Spleen (tissue), 11 donors: ENCODE data around the gene NYAP1. TPM values are rescaled to one million over a fixed set of nuclear protein-coding genes. Genes with fewer than 3 reads are reported as not detected.

ENCODE experiments used
- DNase-seq: peaks from one replicate; pipeline ENCODE4 v3.0.0-alpha.2; 2020
- H3K27ac ChIP-seq, 8 donors: fragments of 200-600 bp; sonication (generic) in 7 of 8; 1 replicate in 4 of 8; 2 replicates in 4 of 8; pipeline versions ENCODE4 v1.5.0 to v1.8.0; 2016 to 2021; ENCODE audit warnings: inconsistent platforms in 4 of 8, mild to moderate bottlenecking in 4 of 8, moderate library complexity in 1 of 8
- H3K27me3 ChIP-seq, 7 donors: fragments of 200-600 bp; sonication (generic) in 6 of 7; replicated peaks in 1 of 7; 1 replicate in 4 of 7; 2 replicates in 3 of 7; pipeline versions ENCODE4 v1.5.0 to v1.8.0; 2016 to 2021; ENCODE audit warnings: inconsistent platforms in 3 of 7, mild to moderate bottlenecking in 1 of 7
- H3K36me3 ChIP-seq, 6 donors: fragments of 200-600 bp; sonication (generic) in 5 of 6; 1 replicate in 4 of 6; 2 replicates in 2 of 6; pipeline versions ENCODE4 v1.5.0 to v1.8.0; 2016 to 2021; ENCODE audit warnings: inconsistent platforms in 2 of 6
- H3K4me1 ChIP-seq, 6 donors: fragments of 200-600 bp; sonication (generic) in 5 of 6; 1 replicate in 3 of 6; 2 replicates in 3 of 6; pipeline versions ENCODE4 v1.5.0 to v1.8.0; 2016 to 2021; ENCODE audit warnings: inconsistent platforms in 3 of 6
- H3K4me3 ChIP-seq, 8 donors: fragments of 200-600 bp; sonication (generic) in 7 of 8; 1 replicate in 4 of 8; 2 replicates in 4 of 8; pipeline versions ENCODE4 v1.5.0 to v1.8.0; 2016 to 2021; ENCODE audit warnings: inconsistent platforms in 4 of 8, mild to moderate bottlenecking in 4 of 8, moderate library complexity in 2 of 8
- H3K9me3 ChIP-seq, 8 donors: fragments of 200-600 bp; sonication (generic) in 7 of 8; 1 replicate in 4 of 8; 2 replicates in 4 of 8; pipeline versions ENCODE4 v1.5.0 to v1.8.0; 2016 to 2021; ENCODE audit warnings: inconsistent platforms in 4 of 8
- CTCF ChIP-seq, 11 experiments: fragments of 200-600 bp in 7 of 11; fragments of 450-650 bp in 4 of 11; sonication (generic) in 4 of 11; IDR thresholded peaks in 8 of 11; conservative IDR thresholded peaks in 3 of 11; 1 replicate in 7 of 11; 2 replicates in 4 of 11; pipeline versions ENCODE4 v1.4.0 to v1.8.0; 2016 to 2021; ENCODE audit warnings: antibody characterized with exemption in 11 of 11, inconsistent platforms in 4 of 11, mild to moderate bottlenecking in 1 of 11
- POLR2A ChIP-seq, 3 donors: fragments of 450-650 bp; IDR thresholded peaks; one replicate each; pipeline ENCODE4 v1.5.1; 2017; ENCODE audit warnings: antibody characterized with exemption in 3 of 3, mild to moderate bottlenecking in 1 of 3
- POLR2AphosphoS5 ChIP-seq, 3 donors: sonication (generic); formaldehyde crosslinking; IDR thresholded peaks; one replicate each; pipeline ENCODE4 v1.5.1; 2017; ENCODE audit warnings: antibody characterized with exemption in 3 of 3
- WGBS, 5 donors: extraction: QIAGEN DNeasy Blood & Tissue Kit in 3 of 5; methylation state at CpG; one replicate each; pipeline versions ENCODE4 v1.1.5 to v1.1.7; 2013 to 2018; 5-methylcytosine and 5-hydroxymethylcytosine counted together
- intact Hi-C: fragments of 100-400 bp; cut with DNase I; formaldehyde crosslinking; loops from one replicate; pipeline ENCODE4 v1.15.0; 2023; ENCODE audit warnings: low total_unique reads
- polyA plus RNA-seq, 3 donors: library from polyadenylated mRNA; stranded (reverse); fragments of 200-250 nt; gene quantifications; one replicate each; pipeline ENCODE4 v1.2.1, GENCODE V29; 2013
- total RNA-seq, 7 donors: library from RNA; depleted of rRNA in 3 of 7; stranded (reverse); fragments of >200 nt in 3 of 7; fragmentation: NEBNext Ultra II Directional in 4 of 7; extraction: Animal tissue kit (Norgen Biotek cat#: 25700) in 4 of 7; gene quantifications; one replicate each; pipeline versions ENCODE4 v1.1.0 to v1.2.1, GENCODE V29; 2016 to 2021
- donor health status: healthy with polysubstance abuse.
- donor health status: DM: no; HTN: no; CAD: no; lungs with moderate emphysema.
- donor health status: DM: no; HTN: no; CAD: no.
- donor health status: Bipolar disorder and iron deficiency.
- donor health status: healthy.
- donor health status: DM: no; HTN: no; CAD: no.
- donor health status: DM: yes; HTN: yes; CAD: no.

Gene NYAP1
- total and polyA plus RNA-seq, 10 donors, result 0.07 to 2.1 (median 0.70) TPM; not detected in 1

DNA sequence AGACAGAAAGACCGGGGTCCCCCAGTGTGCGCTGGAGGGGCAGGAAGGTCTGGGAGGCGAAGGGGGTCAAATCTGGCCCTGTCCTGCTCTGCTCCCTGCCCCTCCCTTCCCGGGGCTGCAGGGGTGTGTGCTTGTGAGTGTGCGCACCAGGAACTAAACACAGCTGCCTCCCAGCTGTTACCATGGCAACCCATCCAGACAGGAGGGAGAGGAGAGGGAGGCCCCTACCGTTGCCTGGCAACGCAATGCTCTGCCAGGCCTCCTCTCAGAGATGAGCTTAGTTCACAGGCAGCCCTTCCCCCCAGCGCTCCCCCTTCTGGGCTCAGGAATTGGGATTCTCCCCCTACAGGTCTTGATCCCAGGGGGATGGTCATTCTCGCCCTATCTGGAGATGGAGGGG is 6.1 kb downstream of the NYAP1 start:
- intact Hi-C loops, result no loop called here
- peaks cover 0 to 26% (median 0%) of the 10 kb centered on the region in 7 donors for H3K27me3 ChIP-seq
- no peaks in the 10 kb centered on the region for H3K36me3 ChIP-seq
- WGBS, 5 donors, result 50 to 65% (median 53%) methylated on average over 9 of the region's 9 CpGs
- no peaks in the 10 kb centered on the region for H3K9me3 ChIP-seq
- no peak overlapping the region for H3K27ac ChIP-seq
- peaks cover 8 to 36% (median 14%) of the 10 kb centered on the region in 6 donors for H3K4me1 ChIP-seq
- no peak for DNase-seq
- TF ChIP-seq CTCF (IDR thresholded peaks at IDR 0.05 in 8 of 11, conservative IDR thresholded peaks at IDR 0.05 in 3 of 11), result no peak
- TF ChIP-seq POLR2A (IDR thresholded peaks at IDR 0.05), result no peak
- no peak for TF ChIP-seq POLR2AphosphoS5 (IDR thresholded peaks at IDR 0.05)
- H3K4me3 ChIP-seq, result no peak overlapping the region

- TF ChIP-seq POLR2A (IDR thresholded peaks at IDR 0.05) (no peak), POLR2AphosphoS5 (IDR thresholded peaks at IDR 0.05) (no peak), CTCF (IDR thresholded peaks at IDR 0.05 in 8 of 11, conservative IDR thresholded peaks at IDR 0.05 in 3 of 11) (no peak)
- intact Hi-C loops, result no loop called here
- WGBS, 5 donors, result 85 to 94% (median 90%) methylated on average over 16 to 25 of the region's 25 CpGs
- H3K4me3 ChIP-seq, result no peak overlapping the region
- DNase-seq, result no peak
- peaks cover 8 to 30% (median 14%) of the 10 kb centered on the region in 6 donors for H3K4me1 ChIP-seq
- H3K27ac ChIP-seq, result no peak overlapping the region
- H3K27me3 ChIP-seq, result peaks cover 0 to 27% (median 0%) of the 10 kb centered on the region in 7 donors
- H3K9me3 ChIP-seq, result no peaks in the 10 kb centered on the region
- no peaks in the 10 kb centered on the region for H3K36me3 ChIP-seq
These were observed 6.9 kb downstream of the NYAP1 start for GRCh38 chr7:100490483-100491191.

DNA sequence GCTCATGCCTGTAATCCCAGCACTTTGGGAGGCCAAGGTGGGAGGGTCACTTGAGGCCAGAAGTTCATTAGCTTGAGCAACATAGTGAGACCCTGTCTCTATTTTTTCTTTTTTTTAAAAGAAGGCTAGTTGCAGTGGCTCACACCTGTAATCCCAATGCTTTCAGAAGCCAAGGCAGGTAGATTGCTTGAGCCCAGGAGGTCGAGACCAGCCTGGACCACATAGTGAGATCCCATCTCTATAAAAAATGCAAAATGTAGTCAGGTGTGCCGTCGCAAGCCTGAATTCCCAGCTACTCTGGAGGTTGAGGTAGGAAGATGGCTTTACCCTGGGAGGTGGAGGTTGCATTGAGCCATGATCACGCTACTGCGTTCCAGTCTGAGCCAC is 7.5 kb downstream of the NYAP1 start:
- no peak overlapping the region for H3K27ac ChIP-seq
- H3K4me1 ChIP-seq, result peaks cover 8 to 25% (median 14%) of the 10 kb centered on the region in 6 donors
- no peaks in the 10 kb centered on the region for H3K36me3 ChIP-seq
- DNase-seq, result no peak
- peaks cover 0 to 27% (median 0%) of the 10 kb centered on the region in 7 donors for H3K27me3 ChIP-seq
- intact Hi-C loops, result no loop called here
- WGBS, 5 donors, result 92 to 98% (median 97%) methylated on average over 5 of the region's 5 CpGs
- no peak for TF ChIP-seq POLR2A (IDR thresholded peaks at IDR 0.05)
- no peak for TF ChIP-seq CTCF (IDR thresholded peaks at IDR 0.05 in 8 of 11, conservative IDR thresholded peaks at IDR 0.05 in 3 of 11)
- no peak for TF ChIP-seq POLR2AphosphoS5 (IDR thresholded peaks at IDR 0.05)
- no peaks in the 10 kb centered on the region for H3K9me3 ChIP-seq
- no peak overlapping the region for H3K4me3 ChIP-seq

DNA sequence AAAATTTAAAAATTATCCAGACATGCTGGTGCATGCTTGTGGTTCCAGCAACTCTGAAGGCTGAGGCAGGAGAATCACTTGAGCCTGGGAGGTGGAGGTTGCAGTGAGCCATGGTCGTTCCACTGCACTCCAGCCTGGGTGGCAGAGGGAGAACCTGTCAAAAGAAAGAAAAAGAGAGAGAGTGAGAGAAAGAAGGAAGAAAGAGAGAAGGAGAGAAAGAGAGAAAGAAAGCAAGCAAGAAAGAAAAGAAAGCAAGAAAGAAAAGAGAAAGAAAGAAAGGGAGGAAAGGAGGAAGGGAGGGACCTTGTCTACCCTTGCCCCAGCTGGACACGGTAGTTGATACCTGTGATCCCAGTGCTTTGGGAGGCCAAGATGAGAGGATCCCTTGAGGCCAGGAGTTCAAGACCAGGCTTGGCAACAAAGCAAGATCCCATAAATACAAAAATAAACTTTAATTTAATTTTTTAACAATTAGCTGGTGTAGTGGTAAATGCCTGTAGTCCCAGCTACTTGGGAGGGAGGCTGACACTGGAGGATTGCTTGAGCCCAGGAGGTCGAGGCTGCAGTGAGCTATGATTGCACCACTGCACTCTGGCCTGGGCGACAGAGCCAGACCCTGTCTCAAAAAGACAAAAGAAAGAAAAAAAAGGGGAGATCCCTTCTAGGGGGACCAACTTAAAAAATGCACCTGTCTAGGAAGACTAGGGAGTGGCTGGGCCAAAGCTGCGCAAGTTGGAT is 9.2 kb downstream of the NYAP1 start:
- Histone ChIP-seq H3K4me1 (peaks cover 8 to 21% (median 14%) of the 10 kb centered on the region in 6 donors), H3K27me3 (peaks cover 0 to 27% (median 0%) of the 10 kb centered on the region in 7 donors), H3K36me3 (no peaks in the 10 kb centered on the region), H3K27ac (peak overlapping the region in 4 of 8 donors; percentile 26 to 67 (median 48)), H3K4me3 (peak overlapping the region in 6 of 8 donors; percentile 20 to 70 (median 44)), H3K9me3 (no peaks in the 10 kb centered on the region)
- intact Hi-C loops, result no loop called here
- TF ChIP-seq CTCF (IDR thresholded peaks at IDR 0.05 in 8 of 11, conservative IDR thresholded peaks at IDR 0.05 in 3 of 11) (no peak), POLR2A (IDR thresholded peaks at IDR 0.05) (no peak), POLR2AphosphoS5 (IDR thresholded peaks at IDR 0.05) (no peak)
- no peak for DNase-seq
- 79 to 90% (median 85%) methylated on average over 5 of the region's 5 CpGs for WGBS, 5 donors
